ENCODE measurements around the gene ARAF. TPM values are rescaled to one million over a fixed set of nuclear protein-coding genes. Genes with fewer than 3 reads are reported as not detected.

ARAF gene
- total RNA-seq, 1 experiment from 2014 or later, result 68.5 TPM

DNA sequence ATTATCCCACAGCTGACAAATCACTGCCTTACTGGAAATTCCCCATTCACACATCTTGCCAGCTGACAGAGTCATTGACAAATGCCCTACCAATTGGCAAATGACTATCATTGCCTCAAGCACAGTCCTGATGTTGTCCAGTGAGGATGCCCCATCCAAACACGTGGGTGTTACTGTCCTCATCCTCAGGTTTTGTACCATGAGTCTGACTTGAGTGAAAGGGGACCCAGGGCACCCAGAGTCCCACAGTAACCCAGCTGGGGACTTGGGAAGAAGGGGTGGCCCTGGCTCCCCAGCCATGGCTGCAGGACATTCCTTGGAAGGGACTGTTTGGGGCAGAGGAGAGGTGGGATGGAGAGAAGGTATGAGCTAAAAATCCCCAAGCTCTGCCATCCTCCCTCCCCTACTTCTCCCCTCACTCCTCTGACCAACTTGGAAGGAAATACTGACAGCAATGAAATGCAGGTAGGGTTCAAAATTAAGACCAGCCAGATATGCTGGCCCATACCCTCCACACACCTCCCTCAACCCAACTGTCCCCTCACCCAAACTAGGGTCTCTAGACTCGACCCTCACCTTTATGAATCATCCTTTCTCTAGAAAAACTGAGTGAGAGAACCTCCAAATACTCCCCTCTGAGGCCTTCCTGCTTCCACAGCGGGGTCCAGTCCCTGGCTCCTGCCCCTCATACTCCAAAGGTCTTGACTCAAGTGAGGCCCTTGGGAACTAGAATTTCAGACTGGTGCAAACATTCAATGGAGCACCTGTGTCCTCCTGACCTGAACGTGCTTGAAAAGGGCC, 26.3 kb downstream of the ARAF start:
- no TSS peak for BruUV-seq (replicated peaks)
- no peaks in the 10 kb centered on the region for H3K9me3 ChIP-seq
- TF ChIP-seq, protein P1, sequence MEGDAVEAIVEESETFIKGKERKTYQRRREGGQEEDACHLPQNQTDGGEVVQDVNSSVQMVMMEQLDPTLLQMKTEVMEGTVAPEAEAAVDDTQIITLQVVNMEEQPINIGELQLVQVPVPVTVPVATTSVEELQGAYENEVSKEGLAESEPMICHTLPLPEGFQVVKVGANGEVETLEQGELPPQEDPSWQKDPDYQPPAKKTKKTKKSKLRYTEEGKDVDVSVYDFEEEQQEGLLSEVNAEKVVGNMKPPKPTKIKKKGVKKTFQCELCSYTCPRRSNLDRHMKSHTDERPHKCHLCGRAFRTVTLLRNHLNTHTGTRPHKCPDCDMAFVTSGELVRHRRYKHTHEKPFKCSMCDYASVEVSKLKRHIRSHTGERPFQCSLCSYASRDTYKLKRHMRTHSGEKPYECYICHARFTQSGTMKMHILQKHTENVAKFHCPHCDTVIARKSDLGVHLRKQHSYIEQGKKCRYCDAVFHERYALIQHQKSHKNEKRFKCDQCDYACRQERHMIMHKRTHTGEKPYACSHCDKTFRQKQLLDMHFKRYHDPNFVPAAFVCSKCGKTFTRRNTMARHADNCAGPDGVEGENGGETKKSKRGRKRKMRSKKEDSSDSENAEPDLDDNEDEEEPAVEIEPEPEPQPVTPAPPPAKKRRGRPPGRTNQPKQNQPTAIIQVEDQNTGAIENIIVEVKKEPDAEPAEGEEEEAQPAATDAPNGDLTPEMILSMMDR (IDR thresholded peaks at IDR 0.05; ENCODE audit: insufficient read depth in 1 of 2, low read depth in 1 of 2, low read length in 1 of 2, severe bottlenecking in 1 of 2, unreplicated experiment in 1 of 2), result no peak
- no peaks in the 10 kb centered on the region for H3K4me1 ChIP-seq
- Mint-ChIP-seq H3K36me3 (ENCODE audit: insufficient read depth, unreplicated experiment) (no peaks in the 10 kb centered on the region), H3K9me3 (ENCODE audit: unreplicated experiment) (no peaks in the 10 kb centered on the region), H3K4me3 (ENCODE audit: unreplicated experiment) (no peak overlapping the region), H3K27ac (ENCODE audit: unreplicated experiment) (no peak overlapping the region), H3K4me1 (ENCODE audit: low read depth, unreplicated experiment) (no peaks in the 10 kb centered on the region), H3K27me3 (ENCODE audit: insufficient read depth, unreplicated experiment) (no peaks in the 10 kb centered on the region)
- H3K27me3 ChIP-seq (replicated peaks; ENCODE audit: control insufficient read depth, insufficient read depth, low read length), result no peaks in the 10 kb centered on the region
- intact Hi-C loops (cut with micrococcal nuclease; ENCODE audit: unreplicated experiment), result no loop called here
- ChIA-PET POLR2A (no interaction called here), CTCF (no interaction called here)
- DNase-seq, result no peak
- no peaks in the 10 kb centered on the region for H3K36me3 ChIP-seq (ENCODE audit: control insufficient read depth, insufficient read depth, low read length)
- no peak overlapping the region for H3K4me3 ChIP-seq (ENCODE audit: low read depth, low read length)

DNA sequence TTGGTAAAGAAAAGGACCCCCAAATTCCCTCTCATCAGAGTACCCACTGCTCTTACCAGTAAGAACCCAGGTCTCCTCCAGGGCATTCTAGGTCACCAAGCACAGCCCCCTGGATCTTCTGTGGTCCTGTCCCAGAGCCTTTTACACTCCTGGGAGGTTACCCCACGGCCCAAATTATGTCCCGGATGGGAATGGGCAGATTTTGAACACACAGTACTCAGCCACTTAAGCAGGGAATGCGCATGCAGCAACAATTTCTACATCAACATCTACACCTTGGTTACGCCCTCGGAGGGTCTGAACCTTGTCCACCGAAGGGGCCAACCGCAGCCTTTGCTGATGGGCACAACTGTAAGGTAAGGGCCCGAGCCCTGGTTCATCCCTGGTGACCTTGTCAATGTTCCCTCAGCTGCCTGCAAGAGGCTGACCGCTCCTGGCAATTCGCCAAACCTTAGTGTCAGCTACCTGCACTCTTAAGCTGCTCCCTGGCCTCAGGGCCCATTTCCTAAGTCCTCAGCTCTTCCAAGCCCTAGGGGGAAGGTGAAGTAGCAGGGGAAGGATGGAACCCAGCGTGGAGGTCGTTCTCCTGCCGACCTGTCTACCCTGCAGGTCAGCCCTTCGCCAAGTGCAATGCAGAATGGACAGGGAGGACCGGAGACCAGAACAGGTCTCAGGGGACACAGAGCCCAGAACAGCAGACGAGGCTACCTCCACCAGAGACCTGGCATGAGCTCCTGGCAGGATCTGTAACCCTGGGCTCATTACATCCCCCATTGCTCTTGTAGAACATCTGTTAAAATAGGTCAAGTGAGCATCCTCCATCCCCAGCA, 27.1 kb downstream of the ARAF start:
- TF ChIP-seq, protein P1 (IDR thresholded peaks at IDR 0.05; ENCODE audit: insufficient read depth in 1 of 2, low read depth in 1 of 2, low read length in 1 of 2, severe bottlenecking in 1 of 2, unreplicated experiment in 1 of 2), result no peak
- H3K36me3 Mint-ChIP-seq (ENCODE audit: insufficient read depth, unreplicated experiment), result no peaks in the 10 kb centered on the region
- ChIA-PET CTCF (no interaction called here), POLR2A (no interaction called here)
- H3K4me1 Mint-ChIP-seq (ENCODE audit: low read depth, unreplicated experiment), result no peaks in the 10 kb centered on the region
- intact Hi-C loops (cut with micrococcal nuclease; ENCODE audit: unreplicated experiment), result no loop called here
- no TSS peak for BruUV-seq (replicated peaks)
- no peak overlapping the region for H3K27ac Mint-ChIP-seq (ENCODE audit: unreplicated experiment)
- Histone ChIP-seq H3K4me1 (no peaks in the 10 kb centered on the region), H3K36me3 (ENCODE audit: control insufficient read depth, insufficient read depth, low read length) (no peaks in the 10 kb centered on the region), H3K27me3 (replicated peaks; ENCODE audit: control insufficient read depth, insufficient read depth, low read length) (no peaks in the 10 kb centered on the region), H3K4me3 (ENCODE audit: low read depth, low read length) (no peak overlapping the region), H3K9me3 (no peaks in the 10 kb centered on the region)
- no peaks in the 10 kb centered on the region for H3K9me3 Mint-ChIP-seq (ENCODE audit: unreplicated experiment)
- no peak for DNase-seq
- H3K4me3 Mint-ChIP-seq (ENCODE audit: unreplicated experiment), result no peak overlapping the region
- no peaks in the 10 kb centered on the region for H3K27me3 Mint-ChIP-seq (ENCODE audit: insufficient read depth, unreplicated experiment)

DNA sequence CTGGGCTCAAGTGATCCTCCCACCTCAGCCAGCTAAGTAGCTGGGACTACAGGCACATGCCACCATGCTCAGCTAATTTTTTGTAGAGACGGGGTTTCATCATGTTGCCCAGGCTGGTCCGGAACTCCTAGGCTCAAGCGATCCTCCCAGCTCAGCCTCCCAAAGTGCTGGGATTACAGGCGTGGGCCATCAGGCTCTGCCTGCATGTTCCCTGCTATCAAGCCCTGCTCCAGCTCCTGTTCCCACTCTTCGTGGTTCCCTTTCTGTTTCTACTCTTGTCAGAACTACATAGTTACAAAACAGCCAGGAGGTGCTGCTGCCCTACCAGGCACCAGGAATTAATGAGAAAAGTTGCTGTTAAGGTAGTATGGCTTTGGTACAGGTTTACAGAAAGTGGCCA, 30.0 kb downstream of the ARAF start:
- ChIA-PET POLR2A (no interaction called here), CTCF (no interaction called here)
- Histone ChIP-seq H3K4me3 (ENCODE audit: low read depth, low read length) (no peak overlapping the region), H3K27me3 (replicated peaks; ENCODE audit: control insufficient read depth, insufficient read depth, low read length) (no peaks in the 10 kb centered on the region), H3K4me1 (no peaks in the 10 kb centered on the region), H3K36me3 (ENCODE audit: control insufficient read depth, insufficient read depth, low read length) (no peaks in the 10 kb centered on the region), H3K9me3 (no peaks in the 10 kb centered on the region)
- no TSS peak for BruUV-seq (replicated peaks)
- TF ChIP-seq, protein P1 (IDR thresholded peaks at IDR 0.05; ENCODE audit: insufficient read depth in 1 of 2, low read depth in 1 of 2, low read length in 1 of 2, severe bottlenecking in 1 of 2, unreplicated experiment in 1 of 2), result no peak
- Mint-ChIP-seq H3K9me3 (ENCODE audit: unreplicated experiment) (no peaks in the 10 kb centered on the region), H3K27me3 (ENCODE audit: insufficient read depth, unreplicated experiment) (no peaks in the 10 kb centered on the region), H3K4me1 (ENCODE audit: low read depth, unreplicated experiment) (no peaks in the 10 kb centered on the region), H3K27ac (ENCODE audit: unreplicated experiment) (no peak overlapping the region), H3K36me3 (ENCODE audit: insufficient read depth, unreplicated experiment) (no peaks in the 10 kb centered on the region), H3K4me3 (ENCODE audit: unreplicated experiment) (no peak overlapping the region)
- intact Hi-C loops (cut with micrococcal nuclease; ENCODE audit: unreplicated experiment), result no loop called here
- DNase-seq, result no peak
